ENCODE measurements around the gene SESN3.
A peak's percentile ranks its signal among the peaks of the same experiment; 100 is the strongest.
"Not testable (repeated sequence)": the region's sequence is repeated elsewhere in the genome, so short reads cannot be mapped to it uniquely, and the experiment has no call there.

Gene SESN3

GRCh38 chr11:95251896-95252295 lies 20.9 kb upstream of the SESN3 start:
- DNase-seq (ENCODE audit: low read depth, low spot score), result not testable (repeated sequence)

GRCh38 chr11:95248666-95249467 lies 17.9 kb upstream of the SESN3 start:
- no peak for DNase-seq (ENCODE audit: low read depth, low spot score)

- DNase-seq (ENCODE audit: low read depth, low spot score), result no peak
Measured at GRCh38 chr11:95247883-95248282, 16.9 kb upstream of the SESN3 start.

DNA sequence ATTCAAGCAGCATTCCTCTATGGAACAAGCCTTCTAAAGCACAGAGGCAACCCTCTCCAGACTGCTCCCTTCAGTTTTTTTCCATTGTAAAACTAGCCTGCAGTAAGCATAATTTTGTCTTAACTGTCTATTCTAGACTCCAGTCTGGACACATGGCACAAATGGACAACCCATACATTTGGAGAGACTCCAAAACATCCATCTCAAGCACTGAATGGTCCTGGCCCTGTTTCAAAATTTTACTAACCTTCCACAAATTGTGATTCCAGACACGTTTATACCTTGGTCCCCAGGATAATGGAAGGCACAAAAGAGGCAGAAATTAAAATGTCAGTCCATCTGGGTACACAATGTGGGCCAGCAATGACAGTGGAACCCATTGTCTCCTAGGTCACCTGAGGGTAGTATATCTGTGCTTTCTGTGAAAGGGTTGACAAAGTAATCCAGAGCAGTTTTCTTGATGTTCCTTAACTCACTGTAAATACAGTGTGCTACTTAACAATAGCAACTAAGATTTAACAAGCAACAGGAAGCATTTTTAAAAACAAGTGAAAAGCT lies 16.2 kb upstream of the SESN3 start:
- no peak for DNase-seq (ENCODE audit: low read depth, low spot score)

DNA sequence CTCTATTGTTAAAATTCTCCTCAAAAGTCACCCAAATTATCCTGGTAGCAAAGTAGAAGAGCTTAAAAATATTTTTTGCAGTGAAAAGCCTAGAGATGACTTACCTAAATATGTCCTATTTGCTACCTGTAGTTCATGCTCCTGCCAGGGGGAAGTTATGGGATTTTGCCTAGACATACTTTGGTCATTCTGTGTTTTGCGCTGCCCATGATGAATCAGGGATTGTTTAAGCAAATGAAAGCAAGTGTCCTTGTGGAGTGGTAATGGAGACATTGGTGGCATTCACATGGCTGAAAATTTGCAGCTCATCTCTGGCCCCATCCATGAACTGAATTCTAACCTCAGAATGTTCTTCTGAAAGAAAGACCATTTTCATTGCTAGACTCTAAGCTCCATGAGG lies 14.6 kb upstream of the SESN3 start:
- DNase-seq (ENCODE audit: low read depth, low spot score), result no peak

DNA sequence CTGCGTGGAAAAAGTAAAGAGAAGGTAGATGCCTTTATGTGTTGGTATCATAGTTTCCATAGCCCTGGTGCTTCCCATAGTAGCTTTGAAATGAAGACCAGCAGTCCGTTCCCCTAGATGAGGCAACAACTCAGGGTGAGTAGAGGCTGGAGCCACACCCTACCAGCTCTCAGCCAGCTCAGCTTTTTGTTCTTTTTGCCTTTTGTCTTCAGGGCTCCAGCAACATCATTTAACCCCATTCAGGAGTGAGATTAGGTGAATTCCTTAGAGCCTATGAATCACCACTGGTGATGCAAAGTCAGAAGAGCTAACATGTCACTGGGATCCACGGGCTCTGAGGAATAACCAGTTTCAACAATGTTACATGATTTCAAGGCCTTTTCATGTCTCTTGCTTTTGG lies 14.0 kb upstream of the SESN3 start:
- DNase-seq (ENCODE audit: low read depth, low spot score), result no peak

DNA sequence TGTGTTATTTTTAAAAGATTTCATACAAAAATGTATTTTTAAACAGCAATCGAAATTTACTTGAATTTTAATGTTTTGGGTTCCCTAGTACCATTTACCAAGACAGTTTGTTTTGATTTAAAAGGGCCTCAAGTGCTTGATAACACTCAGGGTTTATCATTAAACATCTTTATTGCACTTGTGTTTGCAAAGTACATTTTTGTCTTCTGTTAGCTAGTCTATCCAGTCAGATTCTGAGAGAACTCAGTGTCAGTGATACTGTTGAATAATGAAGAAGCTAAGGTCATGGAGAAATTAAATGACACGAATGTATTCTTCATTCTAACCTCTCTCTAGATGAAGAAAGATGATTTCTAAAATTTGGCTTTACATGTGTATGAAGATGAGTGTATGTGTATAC lies 12.7 kb upstream of the SESN3 start:
- no peak for DNase-seq (ENCODE audit: low read depth, low spot score)

GRCh38 chr11:95242845-95243605 lies 12.0 kb upstream of the SESN3 start:
- no peak for DNase-seq (ENCODE audit: low read depth, low spot score)

DNA sequence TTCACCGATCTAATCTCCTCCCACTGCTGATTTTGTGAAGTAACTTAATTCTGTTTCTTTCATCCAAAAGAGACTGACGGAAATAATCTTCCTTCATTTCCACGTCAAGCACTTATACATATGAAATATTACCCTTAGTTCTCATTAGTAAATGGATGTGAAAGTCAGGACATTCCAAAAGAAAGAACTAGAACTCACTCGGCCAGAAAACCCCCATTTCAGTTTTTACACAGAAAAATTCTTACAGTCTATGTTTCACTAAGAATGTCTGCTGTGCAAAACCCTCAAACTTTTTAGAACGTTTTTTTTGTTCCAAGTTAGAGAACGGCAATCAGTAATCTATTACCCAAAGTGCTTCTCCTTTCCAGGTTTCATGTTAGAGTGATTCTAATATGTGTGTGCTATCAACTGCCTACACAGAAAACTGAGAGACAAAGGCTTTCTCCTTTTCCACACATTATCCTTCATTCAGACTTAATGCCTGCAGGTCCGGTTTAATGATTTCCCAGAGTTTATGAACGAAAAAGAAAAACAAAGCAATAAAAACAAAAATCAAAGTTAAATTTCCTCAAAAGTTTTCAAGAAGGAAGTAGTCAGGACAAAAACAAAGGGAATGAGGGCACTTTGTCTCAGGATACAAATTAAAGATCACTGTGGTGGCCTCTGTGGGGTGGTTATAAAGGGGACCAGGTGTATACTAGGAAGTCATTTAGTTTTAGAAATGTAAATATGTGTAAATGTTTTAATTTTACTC lies 11.3 kb upstream of the SESN3 start:
- DNase-seq (ENCODE audit: low read depth, low spot score), result no peak

DNA sequence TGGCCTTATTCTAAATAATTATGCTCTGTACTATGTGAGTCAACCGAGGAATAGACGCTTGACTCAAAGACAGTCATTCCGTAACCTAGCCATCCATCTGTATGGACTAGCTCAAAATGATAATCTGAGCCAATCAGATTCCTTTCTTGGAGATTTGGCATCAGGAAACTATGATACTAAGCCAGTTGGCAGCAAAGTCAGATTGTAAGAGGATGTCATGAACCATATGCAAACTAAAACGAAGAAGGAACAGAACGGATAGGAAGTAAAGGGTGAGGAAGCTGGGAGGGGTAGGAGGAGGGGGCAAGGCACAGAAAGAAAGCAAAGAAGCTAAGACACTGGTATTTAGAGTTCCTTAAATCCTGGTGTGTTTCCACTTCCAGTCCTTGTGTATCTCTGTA lies 10.7 kb upstream of the SESN3 start:
- DNase-seq (ENCODE audit: low read depth, low spot score), result no peak

- DNase-seq (ENCODE audit: low read depth, low spot score), result no peak
Measured at GRCh38 chr11:95239871-95240649, 9.1 kb upstream of the SESN3 start.

- no peak for DNase-seq (ENCODE audit: low read depth, low spot score)
Measured at GRCh38 chr11:95232666-95233065, 1.7 kb upstream of the SESN3 start.

GRCh38 chr11:95231881-95232605 lies 1.0 kb upstream of the SESN3 start:
- peak; percentile 21 for DNase-seq (ENCODE audit: low read depth, low spot score)

DNA sequence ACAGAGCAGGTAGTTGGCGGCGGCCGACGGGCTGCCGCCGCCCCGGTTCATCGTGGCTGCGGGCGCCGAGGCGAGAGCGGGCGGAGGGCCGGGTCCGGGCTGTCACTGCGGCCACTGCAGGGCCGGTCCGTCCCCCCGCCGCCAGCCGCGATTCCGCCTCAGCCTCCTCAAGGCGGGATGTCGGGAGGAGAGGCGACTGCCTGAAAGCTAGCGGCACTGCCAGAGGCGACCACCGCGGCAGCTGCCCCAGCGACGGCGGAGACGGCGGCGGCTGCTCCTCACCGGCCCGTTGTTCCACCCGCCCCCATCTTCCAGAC lies 234 bp downstream of the SESN3 start:
- DNase-seq (ENCODE audit: low read depth, low spot score), result no peak

GRCh38 chr11:95229993-95230809 lies 801 bp downstream of the SESN3 start:
- DNase-seq (ENCODE audit: low read depth, low spot score), result no peak

- no peak for DNase-seq (ENCODE audit: low read depth, low spot score)
Measured at GRCh38 chr11:95229199-95229992, 1.6 kb downstream of the SESN3 start.

GRCh38 chr11:95228081-95228749 lies 2.8 kb downstream of the SESN3 start:
- no peak for DNase-seq (ENCODE audit: low read depth, low spot score)

DNA sequence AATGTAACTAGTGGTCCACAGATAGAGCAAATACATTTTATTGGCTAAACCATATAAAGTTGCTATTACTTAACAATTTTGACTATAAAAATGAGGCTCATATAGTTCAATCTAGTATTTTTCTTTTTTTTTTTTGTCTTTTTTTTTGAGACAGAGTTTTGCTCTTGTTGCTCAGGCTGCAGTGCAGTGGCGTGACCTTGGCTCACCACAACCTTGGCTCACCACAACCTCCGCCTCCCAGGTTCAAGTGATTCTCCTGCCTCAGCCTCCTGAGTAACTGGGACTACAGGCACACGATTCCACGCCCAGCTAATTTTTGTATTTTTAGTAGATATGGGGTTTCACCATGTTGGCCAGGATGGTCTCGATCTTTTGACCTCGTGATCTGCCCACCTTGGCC lies 3.9 kb downstream of the SESN3 start:
- not testable (repeated sequence) for DNase-seq (ENCODE audit: low read depth, low spot score)

- no peak for DNase-seq (ENCODE audit: low read depth, low spot score)
Measured at GRCh38 chr11:95222817-95223216, 8.2 kb downstream of the SESN3 start.

Measured in activated naive CD8-positive, alpha-beta T cell treated with anti-CD3 and anti-CD28 coated beads, Interleukin-2, amount 50 U/mL, for 16 hours (primary cell).